DMS153 treated with DMSO at 0.1 percent for 48 hours (cell line): ENCODE results near the gene KIAA1671.
"Not testable (repeated sequence)": the region's sequence is repeated elsewhere in the genome, so short reads cannot be mapped to it uniquely, and the experiment has no call there.

Experiments
- DNase-seq: peaks from one replicate; lab custom pipeline; 2025; ENCODE audit not compliant: unreplicated experiment; lab: John Stamatoyannopoulos, UW

Gene KIAA1671

DNA sequence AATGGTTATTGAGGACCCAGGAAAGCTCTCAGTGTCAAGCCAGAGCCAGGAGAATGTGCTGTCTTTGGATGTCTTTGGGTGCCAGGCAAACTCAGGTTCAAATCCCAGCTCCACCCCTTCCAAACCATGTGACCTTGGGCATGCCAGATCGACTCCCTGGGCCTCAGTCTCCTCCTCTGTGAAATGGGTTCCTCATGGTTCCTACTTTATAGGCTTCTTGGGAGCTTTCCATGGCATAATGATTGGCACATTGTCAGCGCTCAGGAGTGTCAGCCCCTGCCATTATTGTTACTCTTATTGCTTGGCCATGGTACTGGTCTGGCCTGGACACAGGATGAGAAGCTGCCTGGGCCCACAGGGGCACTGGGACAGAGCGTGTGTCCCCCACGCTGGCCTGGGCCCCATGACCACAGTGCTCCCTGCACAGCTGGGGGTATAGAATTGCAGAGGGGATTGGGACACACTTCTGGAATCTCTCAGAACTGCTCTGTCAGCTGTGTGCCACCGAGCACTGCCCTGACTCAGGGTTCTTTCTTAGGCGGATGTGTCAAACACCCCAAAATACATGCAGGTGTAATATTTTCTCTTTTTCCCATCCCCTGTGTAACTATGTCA lies 209.5 kb downstream of the KIAA1671 start:
- DNase-seq, result no peak

- no peak for DNase-seq
Measured at GRCh38 chr22:25162561-25162960, 210.0 kb downstream of the KIAA1671 start.

DNA sequence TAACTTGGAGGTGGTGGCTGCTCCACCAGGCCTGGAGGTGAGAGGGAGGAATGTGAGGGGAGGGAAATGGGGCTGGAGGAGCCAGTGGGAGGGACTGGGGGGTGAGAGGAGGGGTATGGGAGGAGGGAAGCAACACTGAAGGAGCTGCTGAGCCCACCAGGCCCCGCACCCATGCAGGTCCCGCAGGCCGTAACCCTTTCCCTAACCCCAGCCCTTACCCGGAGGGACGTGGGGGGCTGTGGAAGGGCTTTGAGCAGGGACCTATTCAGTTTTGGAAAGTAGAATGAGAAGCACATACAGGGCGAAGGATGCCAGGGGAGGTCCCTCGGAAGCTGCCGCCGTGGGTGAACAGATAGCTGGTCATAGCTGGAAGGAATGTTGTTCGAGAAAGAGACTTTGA lies 213.3 kb downstream of the KIAA1671 start:
- DNase-seq, result no peak

DNA sequence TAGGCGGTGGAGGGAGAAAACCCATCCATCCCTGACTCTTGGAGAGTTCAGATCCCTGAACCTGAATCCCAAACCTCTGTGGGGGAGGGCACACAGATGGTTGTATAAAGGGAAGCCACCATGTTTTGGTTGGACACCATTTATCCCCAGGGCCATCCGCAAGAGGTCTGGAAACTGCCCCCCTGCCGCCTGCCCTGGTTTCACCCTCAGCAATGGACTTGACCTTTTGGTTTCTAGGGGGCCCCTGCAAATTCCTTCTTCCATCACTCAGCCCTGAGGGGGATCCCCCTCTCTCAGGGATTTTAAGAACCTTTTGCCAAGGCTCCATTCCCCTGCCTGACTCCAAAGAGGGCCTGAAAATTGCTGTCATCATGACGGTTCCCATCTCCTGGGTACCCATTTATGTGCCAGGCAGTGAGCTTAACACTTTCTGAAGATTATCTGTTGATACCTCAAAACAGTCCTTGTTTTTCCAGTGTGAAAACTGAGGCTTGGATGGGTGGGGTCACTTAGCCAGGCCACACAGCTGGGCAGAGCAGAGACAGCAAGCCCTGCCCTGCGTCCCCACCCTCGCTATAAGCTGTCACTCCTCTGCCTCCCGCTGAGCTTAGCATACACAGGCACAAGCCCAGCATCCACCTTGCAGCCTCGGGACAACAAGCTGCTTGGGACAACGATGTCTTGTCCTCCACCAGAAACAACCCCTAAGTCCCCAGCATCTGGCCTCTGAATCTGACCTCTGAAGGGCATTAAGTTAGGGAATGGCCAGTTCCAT lies 213.9 kb downstream of the KIAA1671 start:
- no peak for DNase-seq

DNA sequence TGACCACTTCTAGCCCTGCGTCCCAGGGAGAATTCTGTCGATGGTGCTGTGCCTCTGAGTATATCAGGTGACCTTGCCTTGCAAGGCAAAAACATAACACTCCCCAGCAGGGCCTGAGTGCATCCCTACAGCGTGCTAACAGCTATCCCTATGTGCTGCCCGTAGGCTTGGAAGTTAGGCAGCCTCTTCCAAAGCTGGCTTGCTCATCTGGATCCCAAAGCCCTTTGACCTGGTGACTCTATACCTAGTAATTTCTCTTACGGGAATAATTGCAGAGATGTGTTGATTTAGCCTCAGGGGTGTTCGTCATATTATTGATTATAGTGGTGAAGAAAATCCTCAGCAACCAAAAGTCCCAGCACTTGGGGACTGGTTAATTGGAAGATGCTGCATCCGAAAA lies 214.6 kb downstream of the KIAA1671 start:
- no peak for DNase-seq

DNA sequence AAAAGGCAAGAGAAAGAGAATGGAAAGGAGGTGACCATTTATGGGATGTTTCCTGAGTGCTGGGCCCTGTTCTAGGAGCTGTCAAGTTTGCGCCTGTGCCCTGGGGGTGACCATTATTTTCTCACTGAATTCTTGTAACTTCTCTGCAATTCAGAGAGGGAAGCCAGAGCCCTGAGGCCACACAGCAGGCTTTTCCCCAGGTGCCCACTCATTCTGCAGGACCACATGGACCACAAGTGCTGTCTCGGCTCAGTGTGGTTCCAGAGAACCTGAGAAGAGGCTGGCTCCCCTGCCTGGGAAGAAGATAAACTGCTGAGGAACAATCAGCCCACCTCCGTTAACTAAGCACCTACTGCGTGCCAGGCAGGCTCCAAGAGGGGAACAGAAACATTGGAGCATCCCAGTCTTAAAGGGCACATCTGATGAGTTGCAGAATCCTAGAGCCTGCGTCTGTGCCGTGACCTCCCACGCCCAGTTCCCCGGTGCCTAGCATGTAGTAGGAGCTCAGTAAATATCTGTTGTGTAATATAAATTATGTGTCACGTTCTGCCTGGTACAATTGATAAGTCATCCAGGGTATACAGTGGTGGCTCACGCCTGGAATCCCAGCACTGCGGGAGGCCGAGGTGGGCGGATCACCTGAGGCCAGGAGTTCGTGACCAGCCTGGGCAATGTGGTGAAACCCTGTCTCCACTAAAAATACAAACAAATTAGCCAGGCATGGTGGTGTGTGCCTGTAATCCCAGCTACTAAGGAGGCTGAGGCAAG lies 215.5 kb downstream of the KIAA1671 start:
- DNase-seq, result no peak

GRCh38 chr22:25169278-25170031 lies 216.9 kb downstream of the KIAA1671 start:
- DNase-seq, result no peak

DNA sequence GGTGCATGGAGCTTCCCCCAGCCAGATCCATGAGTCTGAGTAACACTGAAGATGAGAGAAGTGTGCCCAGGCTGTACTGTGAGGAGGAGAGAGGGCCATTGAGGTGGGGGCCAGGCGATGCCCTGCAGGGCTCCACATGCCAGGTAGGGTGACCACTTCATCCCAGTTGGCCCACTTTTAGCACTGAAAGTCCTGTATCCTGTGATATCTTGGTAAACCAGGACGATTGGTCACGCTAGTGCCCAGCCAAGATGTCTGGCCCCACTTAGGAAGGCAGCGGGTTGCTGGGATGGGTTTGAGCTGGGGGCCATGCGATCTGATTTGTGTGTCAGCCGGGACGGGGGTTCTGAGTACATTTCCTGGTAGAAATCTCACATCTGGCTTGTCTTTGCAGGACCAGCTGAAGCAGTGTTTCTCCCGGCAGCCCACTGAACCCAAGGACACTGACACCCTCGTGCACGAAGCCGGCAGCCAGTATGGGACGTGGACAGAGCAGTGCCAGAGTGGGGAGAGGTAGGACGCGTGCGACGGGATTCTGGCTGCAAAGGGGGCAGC lies 218.0 kb downstream of the KIAA1671 start:
- DNase-seq, result no peak

DNA sequence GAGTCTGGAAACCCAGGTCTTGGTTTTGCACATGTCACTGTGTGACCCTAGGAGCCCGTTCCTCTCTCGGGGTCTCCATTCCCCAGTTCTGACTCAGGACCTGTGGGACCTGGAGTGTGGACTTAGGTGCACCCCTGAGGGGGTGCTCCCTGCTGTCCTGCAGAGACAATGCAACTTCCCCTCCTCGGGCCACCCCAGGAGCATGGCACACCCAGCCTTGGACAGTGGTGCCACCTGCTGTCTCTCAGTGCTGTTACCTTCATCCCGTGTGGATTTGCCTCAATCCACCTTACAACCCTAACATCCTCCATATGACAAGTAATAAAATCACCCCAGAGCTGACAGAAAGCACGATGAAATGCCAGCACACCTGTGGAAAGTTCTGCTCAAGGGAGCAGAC lies 219.6 kb downstream of the KIAA1671 start:
- DNase-seq, result peak; percentile 11

GRCh38 chr22:25174156-25174887 lies 221.8 kb downstream of the KIAA1671 start:
- no peak for DNase-seq

DNA sequence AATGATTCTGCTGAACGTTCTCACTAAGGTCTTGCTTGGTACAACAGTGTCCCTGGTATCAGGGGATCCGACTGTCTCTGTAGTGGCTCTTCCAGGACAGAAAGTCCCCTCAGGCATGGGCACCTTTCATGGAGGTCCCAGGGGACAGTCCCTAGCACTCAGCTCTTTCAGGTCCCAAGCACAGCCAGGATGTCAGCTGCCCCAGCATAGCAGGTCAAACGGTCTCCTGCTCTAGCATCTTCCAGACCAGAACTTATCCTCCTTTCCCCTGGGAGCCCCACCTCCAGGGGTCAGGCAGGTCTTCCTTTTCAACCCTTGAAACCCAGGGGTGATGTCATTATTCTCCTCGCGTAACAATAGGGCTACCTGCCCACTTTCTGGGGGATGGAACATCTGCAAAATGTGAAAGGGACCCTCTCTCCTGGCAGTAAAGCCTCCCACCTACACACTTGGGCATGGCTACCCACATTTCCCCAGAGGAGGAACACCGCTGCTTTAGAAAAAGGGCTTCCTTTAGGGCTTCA lies 222.4 kb downstream of the KIAA1671 start:
- no peak for DNase-seq

DNA sequence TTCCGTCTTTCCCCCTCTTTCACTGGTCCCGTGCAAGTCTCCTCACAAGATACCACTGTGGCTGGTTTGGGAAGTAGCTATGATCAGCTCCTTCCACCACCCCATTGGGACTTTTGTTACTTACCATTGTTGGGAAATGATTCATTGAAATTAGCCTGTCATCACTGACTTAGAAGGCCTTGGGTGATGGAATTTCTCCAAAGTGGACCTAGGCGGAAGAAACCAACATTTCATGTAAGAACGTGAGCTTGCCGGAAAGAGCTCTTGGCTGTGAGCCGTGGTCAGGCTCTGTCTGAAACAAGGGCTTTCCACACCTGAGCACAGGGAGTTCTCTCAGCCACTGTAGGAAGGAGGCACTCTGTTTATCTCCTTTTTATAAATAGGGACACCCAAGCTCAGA lies 223.7 kb downstream of the KIAA1671 start:
- DNase-seq, result no peak

- no peak for DNase-seq
Measured at GRCh38 chr22:25176799-25177198, 224.3 kb downstream of the KIAA1671 start.

GRCh38 chr22:25177226-25177625 lies 224.7 kb downstream of the KIAA1671 start:
- DNase-seq, result no peak

GRCh38 chr22:25177895-25178294 lies 225.4 kb downstream of the KIAA1671 start:
- DNase-seq, result no peak

- DNase-seq, result not testable (repeated sequence)
Measured at GRCh38 chr22:25178348-25178747, 225.8 kb downstream of the KIAA1671 start.

GRCh38 chr22:25178869-25179631 lies 226.5 kb downstream of the KIAA1671 start:
- DNase-seq, result not testable (repeated sequence)

DNA sequence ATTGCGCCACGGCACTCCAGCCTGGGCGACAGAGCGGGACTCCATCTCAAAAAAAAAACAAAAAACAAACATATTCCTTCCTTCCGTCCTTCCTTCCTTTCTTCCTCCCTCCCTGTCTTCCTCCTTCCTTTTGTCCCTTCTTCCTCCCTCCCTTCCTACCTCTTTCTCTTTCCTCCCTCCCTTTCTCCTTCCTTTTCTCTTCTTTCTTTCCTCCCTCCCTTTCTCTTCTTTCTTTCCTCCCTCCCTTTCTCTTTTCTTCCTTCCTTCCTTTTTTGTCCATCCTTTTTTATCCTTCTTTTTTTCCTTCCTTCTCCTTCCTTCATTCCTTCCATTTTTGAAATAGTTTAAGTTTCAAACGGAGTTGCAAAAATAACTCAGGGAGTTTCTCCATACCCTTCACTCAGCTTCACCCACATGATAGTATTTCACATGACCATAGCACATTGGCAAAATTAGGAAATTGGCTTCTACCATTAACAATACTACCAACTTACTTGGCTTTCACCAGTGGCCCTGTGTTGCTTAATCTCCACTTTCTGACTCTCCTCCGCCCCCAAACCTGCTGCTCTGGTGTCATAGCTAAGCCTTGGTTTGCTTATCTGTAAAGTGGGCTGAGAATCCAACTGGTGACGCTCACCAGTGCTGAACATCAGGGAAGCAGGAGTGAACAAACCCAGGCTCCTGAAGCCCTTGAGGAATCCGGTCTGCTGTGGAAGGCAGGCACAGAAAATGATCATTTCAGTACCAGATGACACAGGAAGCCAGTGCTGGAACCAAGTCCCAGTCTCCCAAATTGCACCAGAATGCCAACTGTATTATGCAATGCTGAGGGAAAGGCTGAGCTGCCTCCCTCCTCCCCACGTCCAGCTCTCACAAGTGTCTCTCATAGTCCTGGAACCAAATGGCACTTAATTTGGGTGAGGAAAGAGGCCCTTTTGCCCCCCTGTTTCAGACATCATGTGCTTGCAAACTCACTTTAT lies 229.9 kb downstream of the KIAA1671 start:
- no peak for DNase-seq
